Measurements from ENCODE around the gene SERPING1.

- no peak for TF ChIP-seq REST (IDR thresholded peaks at IDR 0.05; ENCODE audit: low read depth)
- no peak for TF ChIP-seq USF1 (IDR thresholded peaks at IDR 0.05)
- no peak for TF ChIP-seq EP300 (IDR thresholded peaks at IDR 0.05; ENCODE audit: borderline replicate concordance)
- TF ChIP-seq TCF12 (IDR thresholded peaks at IDR 0.05; ENCODE audit: low read depth) = no peak
- TF ChIP-seq YY1 (IDR thresholded peaks at IDR 0.05; ENCODE audit: low read depth) = no peak
- TF ChIP-seq FOXM1 (IDR thresholded peaks at IDR 0.05; ENCODE audit: borderline replicate concordance, low read depth) = no peak
- no peak for TF ChIP-seq MAX (IDR thresholded peaks at IDR 0.05)
- TF ChIP-seq ZBTB7A (IDR thresholded peaks at IDR 0.05; ENCODE audit: low read depth) = no peak
- no peak for TF ChIP-seq CEBPB (IDR thresholded peaks at IDR 0.05)
Observed at GRCh38 chr11:57616595-57616994, 19.1 kb downstream of the SERPING1 start.

Measured in Ishikawa (cell line).